H9 (cell line): ENCODE results near the gene FNIP1. TPM values are rescaled to one million over a fixed set of nuclear protein-coding genes. Genes with fewer than 3 reads are reported as not detected.

Experiments used
- DNase-seq: peaks from one replicate; pipeline ENCODE4 v3.0.0-alpha.2; 2017
- H2AFZ ChIP-seq: one replicate; pipeline ENCODE4 v1.6.1; 2013; ENCODE audit warnings: mild to moderate bottlenecking, low read length, control low read depth, moderate library complexity
- H2AK5ac ChIP-seq: 2 replicates; pipeline ENCODE4 v1.6.1; 2013; ENCODE audit warnings: low read length, control low read depth, mixed read lengths; ENCODE audit not compliant: insufficient read length
- H2BK120ac ChIP-seq: one replicate; pipeline ENCODE4 v1.6.1; 2013; ENCODE audit warnings: low read depth, mild to moderate bottlenecking, low read length, control low read depth, inconsistent platforms; ENCODE audit not compliant: poor library complexity, severe bottlenecking
- H2BK12ac ChIP-seq: 2 replicates; pipeline ENCODE4 v1.6.1; 2013; ENCODE audit warnings: low read length, control low read depth, mixed read lengths, low read depth; ENCODE audit not compliant: insufficient read length
- H2BK15ac ChIP-seq: 2 replicates; pipeline ENCODE4 v1.6.1; 2013; ENCODE audit warnings: low read depth, low read length, control low read depth
- H2BK20ac ChIP-seq: one replicate; pipeline ENCODE4 v1.6.1; 2013; ENCODE audit warnings: low read depth, mild to moderate bottlenecking, low read length, control low read depth, inconsistent platforms; ENCODE audit not compliant: poor library complexity, severe bottlenecking
- H2BK5ac ChIP-seq: 2 replicates; pipeline ENCODE4 v1.6.1; 2013; ENCODE audit warnings: low read length, control low read depth, mixed read lengths; ENCODE audit not compliant: insufficient read length
- H3K14ac ChIP-seq: 2 replicates; pipeline ENCODE4 v1.6.1; 2013; ENCODE audit warnings: low read length, control low read depth; ENCODE audit not compliant: insufficient read depth
- H3K18ac ChIP-seq: 2 replicates; pipeline ENCODE4 v1.6.1; 2013; ENCODE audit warnings: low read depth, mild to moderate bottlenecking, mixed read lengths, low read length, control low read depth; ENCODE audit not compliant: insufficient read length
- H3K23ac ChIP-seq: 2 replicates; pipeline ENCODE4 v1.6.1; 2013; ENCODE audit warnings: low read length, control low read depth, mixed read lengths, low read depth; ENCODE audit not compliant: insufficient read length
- H3K23me2 ChIP-seq: 2 replicates; pipeline ENCODE4 v1.6.1; 2013; ENCODE audit warnings: low read depth, mild to moderate bottlenecking, mixed read lengths, low read length, control low read depth; ENCODE audit not compliant: insufficient read length, poor library complexity, severe bottlenecking
- H3K27ac ChIP-seq: 2 replicates; pipeline ENCODE4 v1.5.1; 2013; ENCODE audit warnings: low read length, control low read depth, mixed read lengths, low read depth; ENCODE audit not compliant: insufficient read length
- H3K27me3 ChIP-seq: 2 replicates; pipeline ENCODE4 v1.6.1; 2013; ENCODE audit warnings: low read length, control low read depth, inconsistent platforms; ENCODE audit not compliant: insufficient read depth
- H3K4ac ChIP-seq: 2 replicates; pipeline ENCODE4 v1.6.1; 2013; ENCODE audit warnings: low read depth, mild to moderate bottlenecking, control low read depth, inconsistent platforms, low read length, moderate library complexity
- H3K4me1 ChIP-seq: 2 replicates; pipeline ENCODE4 v1.6.1; 2013; ENCODE audit warnings: low read length, control low read depth, inconsistent platforms; ENCODE audit not compliant: insufficient read depth
- H3K4me2 ChIP-seq: 2 replicates; pipeline ENCODE4 v1.6.1; 2013; ENCODE audit warnings: low read length, control low read depth, mixed read lengths; ENCODE audit not compliant: insufficient read length, insufficient read depth
- H3K56ac ChIP-seq: 2 replicates; pipeline ENCODE4 v1.6.1; 2013; ENCODE audit warnings: low read depth, mild to moderate bottlenecking, mixed read lengths, low read length, control low read depth; ENCODE audit not compliant: insufficient read length
- H3K79me1 ChIP-seq: 2 replicates; pipeline ENCODE4 v1.6.1; 2013; ENCODE audit warnings: low read depth, mild to moderate bottlenecking, moderate library complexity, low read length, control low read depth, inconsistent platforms; ENCODE audit not compliant: insufficient read depth, poor library complexity, severe bottlenecking
- H3K79me2 ChIP-seq: 2 replicates; pipeline ENCODE4 v1.6.1; 2013; ENCODE audit warnings: low read length, control low read depth, inconsistent platforms; ENCODE audit not compliant: insufficient read depth
- H3K9ac ChIP-seq: 2 replicates; pipeline ENCODE4 v1.6.1; 2013; ENCODE audit warnings: low read length, control low read depth, mixed read lengths; ENCODE audit not compliant: insufficient read length; ENCODE audit errors: extremely low read depth
- H3K9me3 ChIP-seq: one replicate; pipeline ENCODE4 v1.6.1; 2013; ENCODE audit warnings: low read depth, low read length, inconsistent platforms; ENCODE audit not compliant: control insufficient read depth
- H3T11ph ChIP-seq: one replicate; pipeline ENCODE4 v1.6.1; 2013; ENCODE audit warnings: mild to moderate bottlenecking, low read length, control low read depth, inconsistent platforms
- H4K20me1 ChIP-seq: one replicate; pipeline ENCODE4 v1.6.1; 2013; ENCODE audit not compliant: control insufficient read depth, insufficient read length, insufficient read depth
- H4K5ac ChIP-seq: 2 replicates; pipeline ENCODE4 v1.6.1; 2013; ENCODE audit warnings: low read depth, mild to moderate bottlenecking, mixed read lengths, low read length, control low read depth; ENCODE audit not compliant: insufficient read length
- H4K8ac ChIP-seq: replicated peaks from 2 replicates; pipeline ENCODE4 v1.6.1; 2013; ENCODE audit warnings: low read length, control low read depth, mixed read lengths, low read depth; ENCODE audit not compliant: insufficient read length
- H4K91ac ChIP-seq: 2 replicates; pipeline ENCODE4 v1.6.1; 2013; ENCODE audit warnings: low read depth, mild to moderate bottlenecking, moderate library complexity, mixed read lengths, low read length, control low read depth; ENCODE audit not compliant: insufficient read length
- H3K27ac Mint-ChIP-seq, 3 experiments: 2 replicates in 2 of 3; 3 replicates in 1 of 3; pipeline ENCODE4 v1.8.0; 2020 to 2021; ENCODE audit warnings: mixed read lengths in 3 of 3, mild to moderate bottlenecking in 1 of 3, moderate library complexity in 1 of 3
- H3K27me3 Mint-ChIP-seq: 2 replicates; pipeline ENCODE4 v1.8.0; 2021; ENCODE audit warnings: low read depth, mild to moderate bottlenecking, moderate library complexity, mixed read lengths
- H3K36me3 Mint-ChIP-seq, 3 experiments: 2 replicates in 2 of 3; 3 replicates in 1 of 3; pipeline ENCODE4 v1.8.0; 2020 to 2021; ENCODE audit warnings: low read depth in 3 of 3, mixed read lengths in 3 of 3; ENCODE audit not compliant: insufficient read depth in 1 of 3
- H3K4me1 Mint-ChIP-seq, 2 experiments: 2 replicates each; pipeline ENCODE4 v1.8.0; 2020; ENCODE audit warnings: mixed read lengths in 2 of 2
- H3K4me3 Mint-ChIP-seq, 2 experiments: 2 replicates in 1 of 2; 3 replicates in 1 of 2; pipeline ENCODE4 v1.8.0; 2020 to 2021; ENCODE audit warnings: mild to moderate bottlenecking in 2 of 2, mixed read lengths in 2 of 2, moderate library complexity in 1 of 2
- H3K9me3 Mint-ChIP-seq, 2 experiments: 2 replicates in 1 of 2; 3 replicates in 1 of 2; pipeline ENCODE4 v1.8.0; 2020; ENCODE audit warnings: mild to moderate bottlenecking in 2 of 2, mixed read lengths in 2 of 2, moderate library complexity in 1 of 2
- WGBS: extraction: QIAGEN DNeasy Blood & Tissue Kit; methylation state at CpG from one replicate; pipeline ENCODE4 v1.1.7; 2013; ENCODE audit warnings: missing lambda C conversion rate, low lambda C conversion rate, mixed read lengths; ENCODE audit not compliant: insufficient read length; ENCODE audit errors: extremely low coverage; 5-methylcytosine and 5-hydroxymethylcytosine counted together
- total RNA-seq: library from RNA; stranded (reverse); gene quantifications from 2 replicates; pipeline ENCODE4 v1.2.1, GENCODE V29; 2021
- TF ChIP-seq, protein P1 (sequence below): fragments of 200-600 bp; sonication (generic); conservative IDR thresholded peaks from 3 replicates; pipeline ENCODE4 v1.8.0; 2021; ENCODE audit warnings: antibody characterized with exemption, mild to moderate bottlenecking

Gene FNIP1
- total RNA-seq, 1 experiment from 2014 or later, result 13.4 TPM

DNA sequence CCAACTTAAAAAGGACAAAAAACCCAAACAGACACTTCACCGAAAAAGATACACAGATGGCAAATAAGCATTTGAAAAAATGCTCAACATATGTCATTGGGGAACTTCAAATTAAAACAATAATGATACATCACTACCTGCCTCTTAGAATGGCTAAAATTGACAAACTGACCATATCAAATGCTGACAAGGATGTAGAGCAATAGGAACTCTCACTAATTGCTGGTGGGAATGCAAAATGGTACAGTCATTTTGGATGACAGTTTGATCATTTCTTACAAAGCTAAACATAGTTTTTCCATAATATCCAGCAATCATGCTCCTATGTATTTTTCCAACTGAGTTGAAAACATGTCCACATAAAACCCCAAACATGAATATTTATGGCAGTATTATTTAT lies 102.9 kb downstream of the FNIP1 start:
- Histone ChIP-seq H2AK5ac (no peak overlapping the region), H3K23me2 (no peaks in the 10 kb centered on the region), H3K79me1 (no peaks in the 10 kb centered on the region), H3K27ac (no peak overlapping the region), H2BK12ac (no peak overlapping the region), H3K27me3 (no peaks in the 10 kb centered on the region), H2BK20ac (no peak overlapping the region), H4K91ac (no peak overlapping the region), H2BK120ac (no peak overlapping the region), H3K56ac (no peak overlapping the region), H3K9me3 (no peaks in the 10 kb centered on the region), H4K5ac (no peak overlapping the region), H3K4me2 (no peak overlapping the region), H4K20me1 (no peaks in the 10 kb centered on the region), H3K18ac (no peak overlapping the region), H3K4me1 (no peaks in the 10 kb centered on the region), H3K79me2 (no peaks in the 10 kb centered on the region), H3K9ac (no peak overlapping the region), H3K23ac (no peak overlapping the region), H3T11ph (no peak overlapping the region), H3K14ac (no peak overlapping the region), H4K8ac (no peak overlapping the region), H3K4ac (no peak overlapping the region), H2BK5ac (no peak overlapping the region), H2BK15ac (no peak overlapping the region), H2AFZ (no peak overlapping the region)
- Mint-ChIP-seq H3K4me1 (no peaks in the 10 kb centered on the region), H3K9me3 (no peaks in the 10 kb centered on the region; a peak in 2 of 5 replicates), H3K27ac (no peak overlapping the region), H3K27me3 (no peaks in the 10 kb centered on the region), H3K36me3 (peaks cover 4 to 20% (median 14%) of the 10 kb centered on the region in 3 experiments; a peak in 6 of 7 replicates), H3K4me3 (no peak overlapping the region)
- TF ChIP-seq, protein P1, sequence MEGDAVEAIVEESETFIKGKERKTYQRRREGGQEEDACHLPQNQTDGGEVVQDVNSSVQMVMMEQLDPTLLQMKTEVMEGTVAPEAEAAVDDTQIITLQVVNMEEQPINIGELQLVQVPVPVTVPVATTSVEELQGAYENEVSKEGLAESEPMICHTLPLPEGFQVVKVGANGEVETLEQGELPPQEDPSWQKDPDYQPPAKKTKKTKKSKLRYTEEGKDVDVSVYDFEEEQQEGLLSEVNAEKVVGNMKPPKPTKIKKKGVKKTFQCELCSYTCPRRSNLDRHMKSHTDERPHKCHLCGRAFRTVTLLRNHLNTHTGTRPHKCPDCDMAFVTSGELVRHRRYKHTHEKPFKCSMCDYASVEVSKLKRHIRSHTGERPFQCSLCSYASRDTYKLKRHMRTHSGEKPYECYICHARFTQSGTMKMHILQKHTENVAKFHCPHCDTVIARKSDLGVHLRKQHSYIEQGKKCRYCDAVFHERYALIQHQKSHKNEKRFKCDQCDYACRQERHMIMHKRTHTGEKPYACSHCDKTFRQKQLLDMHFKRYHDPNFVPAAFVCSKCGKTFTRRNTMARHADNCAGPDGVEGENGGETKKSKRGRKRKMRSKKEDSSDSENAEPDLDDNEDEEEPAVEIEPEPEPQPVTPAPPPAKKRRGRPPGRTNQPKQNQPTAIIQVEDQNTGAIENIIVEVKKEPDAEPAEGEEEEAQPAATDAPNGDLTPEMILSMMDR, result no peak
- no peak for DNase-seq
- no CpG with 5 or more reads among the region's 1 CpG for WGBS
